Karpas-422 (cell line): Measurements from ENCODE around the gene PRDM16. TPM values are rescaled to one million over a fixed set of nuclear protein-coding genes. Genes with fewer than 3 reads are reported as not detected.

ENCODE experiments used
- DNase-seq: peaks from one replicate; pipeline ENCODE4 v3.0.0-alpha.2; 2015
- H2AFZ ChIP-seq: fragments of 200-600 bp; sonication (generic); 2 replicates; pipeline ENCODE4 v1.6.1; 2014; ENCODE audit warnings: antibody characterized with exemption, low read length, mixed read lengths
- H3K27ac ChIP-seq: fragments of 200-600 bp; sonication (generic); 2 replicates; pipeline ENCODE4 v1.5.1; 2014; ENCODE audit warnings: mild to moderate bottlenecking, low read length, moderate library complexity
- H3K27me3 ChIP-seq: fragments of 200-600 bp; sonication (generic); 2 replicates; pipeline ENCODE4 v1.6.1; 2014; ENCODE audit warnings: low read length, mixed read lengths
- H3K36me3 ChIP-seq: fragments of 200-600 bp; sonication (generic); 2 replicates; pipeline ENCODE4 v1.6.1; 2014; ENCODE audit warnings: low read length, mixed read lengths; ENCODE audit not compliant: insufficient read depth
- H3K4me1 ChIP-seq: fragments of 200-600 bp; sonication (generic); 2 replicates; pipeline ENCODE4 v1.6.1; 2014; ENCODE audit warnings: mild to moderate bottlenecking, low read length, mixed read lengths
- H3K4me2 ChIP-seq: fragments of 200-600 bp; sonication (generic); 2 replicates; pipeline ENCODE4 v1.6.1; 2014; ENCODE audit warnings: low read length, low read depth, mild to moderate bottlenecking; ENCODE audit not compliant: poor library complexity, severe bottlenecking
- H3K4me3 ChIP-seq: fragments of 200-600 bp; sonication (generic); 2 replicates; pipeline ENCODE4 v1.5.1; 2014; ENCODE audit warnings: mild to moderate bottlenecking, antibody characterized with exemption, low read length, mixed read lengths
- H3K79me2 ChIP-seq: fragments of 200-600 bp; sonication (generic); 2 replicates; pipeline ENCODE4 v1.6.1; 2014; ENCODE audit warnings: mild to moderate bottlenecking, low read length, mixed read lengths
- H3K9ac ChIP-seq: fragments of 200-600 bp; sonication (generic); 2 replicates; pipeline ENCODE4 v1.6.0; 2014; ENCODE audit warnings: low read length
- H3K9me2 ChIP-seq: fragments of 200-600 bp; sonication (generic), shearing (Covaris generic); replicated peaks from 2 replicates; pipeline ENCODE4 v1.6.0; 2014; ENCODE audit warnings: mild to moderate bottlenecking, low read length, moderate library complexity; ENCODE audit not compliant: insufficient read depth
- H3K9me3 ChIP-seq: fragments of 300-700, 200-600 bp; sonication (generic); 2 replicates; pipeline ENCODE4 v1.6.1; 2014; ENCODE audit warnings: low read length, mixed read lengths
- H4K20me1 ChIP-seq: fragments of 200-600 bp; sonication (generic); 2 replicates; pipeline ENCODE4 v1.6.1; 2014; ENCODE audit warnings: mild to moderate bottlenecking, antibody characterized with exemption, low read length, low read depth; ENCODE audit not compliant: insufficient read depth
- total RNA-seq: library from RNA; depleted of rRNA; stranded (reverse); fragments of >200 nt; shearing (Covaris generic); gene quantifications from 2 replicates; pipeline ENCODE4 v1.2.3, GENCODE V29; 2014; ENCODE audit warnings: low replicate concordance

Gene PRDM16
- total RNA-seq, 1 experiment from 2014 or later: not detected

GRCh38 chr1:3290438-3290837, 221.4 kb downstream of the PRDM16 start:
- DNase-seq: no peak
- Histone ChIP-seq H3K4me2 (no peak overlapping the region), H4K20me1 (no peaks in the 10 kb centered on the region), H3K4me1 (no peaks in the 10 kb centered on the region), H3K79me2 (no peaks in the 10 kb centered on the region), H3K9me2 (no peaks in the 10 kb centered on the region), H3K9me3 (no peaks in the 10 kb centered on the region), H3K27me3 (no peaks in the 10 kb centered on the region), H3K9ac (no peak overlapping the region), H2AFZ (no peak overlapping the region), H3K36me3 (no peaks in the 10 kb centered on the region), H3K27ac (no peak overlapping the region), H3K4me3 (no peak overlapping the region)

- Histone ChIP-seq H3K27me3 (no peaks in the 10 kb centered on the region), H3K9me2 (no peaks in the 10 kb centered on the region), H3K9me3 (no peaks in the 10 kb centered on the region), H2AFZ (no peak overlapping the region), H3K79me2 (no peaks in the 10 kb centered on the region), H3K36me3 (no peaks in the 10 kb centered on the region), H4K20me1 (no peaks in the 10 kb centered on the region), H3K4me2 (no peak overlapping the region), H3K4me3 (no peak overlapping the region), H3K9ac (no peak overlapping the region), H3K4me1 (no peaks in the 10 kb centered on the region), H3K27ac (no peak overlapping the region)
- DNase-seq: no peak
These were observed 221.9 kb downstream of the PRDM16 start for GRCh38 chr1:3290915-3291314.

- H3K9me2 ChIP-seq: no peaks in the 10 kb centered on the region
- no peak overlapping the region for H3K9ac ChIP-seq
- no peaks in the 10 kb centered on the region for H3K36me3 ChIP-seq
- H3K79me2 ChIP-seq: no peaks in the 10 kb centered on the region
- no peaks in the 10 kb centered on the region for H3K4me1 ChIP-seq
- DNase-seq: no peak
- no peaks in the 10 kb centered on the region for H3K9me3 ChIP-seq
- H3K4me2 ChIP-seq: no peak overlapping the region
- H3K27me3 ChIP-seq: no peaks in the 10 kb centered on the region
- H3K4me3 ChIP-seq: no peak overlapping the region
- H4K20me1 ChIP-seq: no peaks in the 10 kb centered on the region
- H2AFZ ChIP-seq: no peak overlapping the region
- H3K27ac ChIP-seq: no peak overlapping the region
These were observed 223.2 kb downstream of the PRDM16 start for GRCh38 chr1:3292051-3292722.

GRCh38 chr1:3292868-3293562, 224.0 kb downstream of the PRDM16 start:
- Histone ChIP-seq H3K27me3 (no peaks in the 10 kb centered on the region), H3K4me2 (no peak overlapping the region), H4K20me1 (no peaks in the 10 kb centered on the region)

GRCh38 chr1:3293563-3294080, 224.6 kb downstream of the PRDM16 start:
- no peaks in the 10 kb centered on the region for H3K79me2 ChIP-seq
- H3K9me2 ChIP-seq: no peaks in the 10 kb centered on the region

More at GRCh38 chr1:3292868-3293562, 224.0 kb downstream of the PRDM16 start:
- H2AFZ ChIP-seq: no peak overlapping the region
- H3K79me2 ChIP-seq: no peaks in the 10 kb centered on the region
- H3K4me3 ChIP-seq: no peak overlapping the region
- H3K9me3 ChIP-seq: no peaks in the 10 kb centered on the region
- no peaks in the 10 kb centered on the region for H3K36me3 ChIP-seq
- no peak for DNase-seq
- no peaks in the 10 kb centered on the region for H3K4me1 ChIP-seq
- no peak overlapping the region for H3K27ac ChIP-seq
- no peaks in the 10 kb centered on the region for H3K9me2 ChIP-seq
- H3K9ac ChIP-seq: no peak overlapping the region

GRCh38 chr1:3294450-3294849, 225.4 kb downstream of the PRDM16 start:
- Histone ChIP-seq H3K4me3 (no peak overlapping the region), H4K20me1 (no peaks in the 10 kb centered on the region), H3K27me3 (no peaks in the 10 kb centered on the region), H3K36me3 (no peaks in the 10 kb centered on the region), H3K9me2 (no peaks in the 10 kb centered on the region), H3K9me3 (no peaks in the 10 kb centered on the region), H3K4me2 (no peak overlapping the region), H3K9ac (no peak overlapping the region), H3K79me2 (no peaks in the 10 kb centered on the region), H2AFZ (no peak overlapping the region), H3K4me1 (no peaks in the 10 kb centered on the region), H3K27ac (no peak overlapping the region)
- DNase-seq: no peak

More at GRCh38 chr1:3293563-3294080, 224.6 kb downstream of the PRDM16 start:
- no peak overlapping the region for H3K4me3 ChIP-seq
- H2AFZ ChIP-seq: no peak overlapping the region
- H3K27me3 ChIP-seq: no peaks in the 10 kb centered on the region
- no peak overlapping the region for H3K4me2 ChIP-seq
- no peak for DNase-seq
- no peak overlapping the region for H3K9ac ChIP-seq
- H3K36me3 ChIP-seq: no peaks in the 10 kb centered on the region
- no peaks in the 10 kb centered on the region for H3K9me3 ChIP-seq
- no peak overlapping the region for H3K27ac ChIP-seq
- no peaks in the 10 kb centered on the region for H4K20me1 ChIP-seq
- H3K4me1 ChIP-seq: no peaks in the 10 kb centered on the region

- no peaks in the 10 kb centered on the region for H3K9me3 ChIP-seq
- no peak overlapping the region for H3K9ac ChIP-seq
- H2AFZ ChIP-seq: no peak overlapping the region
- H3K4me3 ChIP-seq: no peak overlapping the region
- H3K27me3 ChIP-seq: no peaks in the 10 kb centered on the region
- H3K36me3 ChIP-seq: no peaks in the 10 kb centered on the region
- H4K20me1 ChIP-seq: no peaks in the 10 kb centered on the region
- no peak overlapping the region for H3K27ac ChIP-seq
- H3K4me1 ChIP-seq: no peaks in the 10 kb centered on the region
- no peaks in the 10 kb centered on the region for H3K79me2 ChIP-seq
- no peaks in the 10 kb centered on the region for H3K9me2 ChIP-seq
- no peak overlapping the region for H3K4me2 ChIP-seq
- DNase-seq: no peak
These were observed 226.8 kb downstream of the PRDM16 start for GRCh38 chr1:3295846-3296245.

GRCh38 chr1:3296326-3296725, 227.3 kb downstream of the PRDM16 start:
- H3K4me2 ChIP-seq: no peak overlapping the region
- DNase-seq: no peak
- no peak overlapping the region for H3K4me3 ChIP-seq
- no peaks in the 10 kb centered on the region for H3K4me1 ChIP-seq
- H4K20me1 ChIP-seq: no peaks in the 10 kb centered on the region
- H3K36me3 ChIP-seq: no peaks in the 10 kb centered on the region
- no peak overlapping the region for H2AFZ ChIP-seq
- H3K79me2 ChIP-seq: no peaks in the 10 kb centered on the region
- H3K9ac ChIP-seq: no peak overlapping the region
- H3K27ac ChIP-seq: no peak overlapping the region
- H3K27me3 ChIP-seq: no peaks in the 10 kb centered on the region
- H3K9me2 ChIP-seq: no peaks in the 10 kb centered on the region
- no peaks in the 10 kb centered on the region for H3K9me3 ChIP-seq
